ENCODE results near the gene GALNTL6.

DNA sequence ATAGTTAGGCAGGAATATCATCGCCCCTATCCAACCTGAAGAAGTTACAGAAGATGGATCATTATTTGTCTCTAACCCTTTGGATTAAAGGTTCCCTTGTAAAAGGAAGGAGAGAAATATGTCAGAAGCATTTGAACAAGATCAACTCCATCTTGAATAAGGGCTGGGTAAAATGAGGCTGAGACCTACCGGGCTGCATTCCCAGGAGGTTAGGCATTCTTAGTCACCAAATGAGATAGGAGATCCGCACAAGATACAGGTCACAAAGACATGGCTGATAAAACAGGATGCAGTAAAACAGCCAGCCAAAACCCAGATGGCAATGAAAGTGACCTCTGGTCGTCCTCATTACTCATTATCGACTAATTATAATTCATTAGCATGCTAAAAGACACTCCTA is 148.9 kb downstream of the GALNTL6 start:
- TF ChIP-seq, protein P1, sequence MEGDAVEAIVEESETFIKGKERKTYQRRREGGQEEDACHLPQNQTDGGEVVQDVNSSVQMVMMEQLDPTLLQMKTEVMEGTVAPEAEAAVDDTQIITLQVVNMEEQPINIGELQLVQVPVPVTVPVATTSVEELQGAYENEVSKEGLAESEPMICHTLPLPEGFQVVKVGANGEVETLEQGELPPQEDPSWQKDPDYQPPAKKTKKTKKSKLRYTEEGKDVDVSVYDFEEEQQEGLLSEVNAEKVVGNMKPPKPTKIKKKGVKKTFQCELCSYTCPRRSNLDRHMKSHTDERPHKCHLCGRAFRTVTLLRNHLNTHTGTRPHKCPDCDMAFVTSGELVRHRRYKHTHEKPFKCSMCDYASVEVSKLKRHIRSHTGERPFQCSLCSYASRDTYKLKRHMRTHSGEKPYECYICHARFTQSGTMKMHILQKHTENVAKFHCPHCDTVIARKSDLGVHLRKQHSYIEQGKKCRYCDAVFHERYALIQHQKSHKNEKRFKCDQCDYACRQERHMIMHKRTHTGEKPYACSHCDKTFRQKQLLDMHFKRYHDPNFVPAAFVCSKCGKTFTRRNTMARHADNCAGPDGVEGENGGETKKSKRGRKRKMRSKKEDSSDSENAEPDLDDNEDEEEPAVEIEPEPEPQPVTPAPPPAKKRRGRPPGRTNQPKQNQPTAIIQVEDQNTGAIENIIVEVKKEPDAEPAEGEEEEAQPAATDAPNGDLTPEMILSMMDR (IDR thresholded peaks at IDR 0.05) = no peak
- TF ChIP-seq EZH2 (IDR thresholded peaks at IDR 0.05; ENCODE audit: borderline replicate concordance, insufficient read depth, low read depth, low read length, poor library complexity, severe bottlenecking) = no peak
